ENCODE results near the gene RIOX2.

- no peak for TF ChIP-seq CTCF (IDR thresholded peaks at IDR 0.05; ENCODE audit: control extremely low read depth in 1 of 3, insufficient read depth in 1 of 3, low read depth in 1 of 3, low read length in 3 of 3)
- TF ChIP-seq TBP (IDR thresholded peaks at IDR 0.05; ENCODE audit: low read depth, low read length), result no peak
- TF ChIP-seq TEAD4 (IDR thresholded peaks at IDR 0.05; ENCODE audit: low read depth, low read length), result no peak
- no peak for TF ChIP-seq RAD21 (IDR thresholded peaks at IDR 0.05 in 1 of 2, conservative IDR thresholded peaks at IDR 0.05 in 1 of 2; ENCODE audit: low read depth in 2 of 2, low read length in 2 of 2)
Measured at GRCh38 chr3:97971679-97972567, at the start of gene RIOX2.
